ENCODE results near the gene SMARCC2. TPM values are rescaled to one million over a fixed set of nuclear protein-coding genes. Genes with fewer than 3 reads are reported as not detected.

The SMARCC2 gene
- total RNA-seq, 1 experiment from 2014 or later = 129 TPM

- H3K4me3 ChIP-seq (ENCODE audit: low read depth in 2 of 2, low read length in 2 of 2) = peak overlapping the region in 1 of 2 experiments; percentile 66; a peak in 1 of 4 replicates
These were observed 35.6 kb downstream of the SMARCC2 start for GRCh38 chr12:56153678-56154065.

GRCh38 chr12:56152756-56153677 is 36.3 kb downstream of the SMARCC2 start:
- peak overlapping the region; percentile 93 for H3K27ac ChIP-seq (ENCODE audit: low read length)
- DNase-seq (ENCODE audit: low read depth, low spot score) (no peak), ATAC-seq (no peak)
- intact Hi-C loops (cut with micrococcal nuclease; ENCODE audit: unreplicated experiment) = no loop called here
- POLR2A ChIA-PET = no interaction called here
- H3K27me3 ChIP-seq (ENCODE audit: control insufficient read depth, insufficient read depth, low read length) = no peaks in the 10 kb centered on the region
- in situ Hi-C loops (cut with HindIII; ENCODE audit: low pct_unique_long_range_greater_than_20kb, low sequenced_read_pairs) = no loop called here
- H3K9me3 ChIP-seq (ENCODE audit: control insufficient read depth, insufficient read depth, low read depth, low read length) = no peaks in the 10 kb centered on the region
- peaks cover 3% of the 10 kb centered on the region; the same call in 1 of the 2 replicates for H3K36me3 ChIP-seq (ENCODE audit: control insufficient read depth, insufficient read depth, low read length)
- H3K4me1 ChIP-seq (ENCODE audit: control insufficient read depth, insufficient read depth, low read length) = peaks cover 28% of the 10 kb centered on the region
- CTCF ChIA-PET = no interaction called here
- H3K4me3 ChIP-seq (ENCODE audit: low read depth in 2 of 2, low read length in 2 of 2) = peak overlapping the region; percentile 66
- TSS peak; percentile 80 for BruUV-seq (replicated peaks)
- TF ChIP-seq SIN3A (IDR thresholded peaks at IDR 0.05; ENCODE audit: borderline replicate concordance, insufficient read depth, low read depth, low read length) (no peak), CTCF (IDR thresholded peaks at IDR 0.05) (no peak), POLR2AphosphoS5 (IDR thresholded peaks at IDR 0.05; ENCODE audit: low read depth, low read length) (no peak), TCF7L2 (IDR thresholded peaks at IDR 0.05; ENCODE audit: low read depth, low read length) (no peak)

More at GRCh38 chr12:56153678-56154065, 35.6 kb downstream of the SMARCC2 start:
- intact Hi-C loops (cut with micrococcal nuclease; ENCODE audit: unreplicated experiment) (no loop called here), in situ Hi-C loops (cut with HindIII; ENCODE audit: low pct_unique_long_range_greater_than_20kb, low sequenced_read_pairs) (no loop called here)
- BruUV-seq (replicated peaks) = no TSS peak
- TF ChIP-seq REST (IDR thresholded peaks at IDR 0.05; ENCODE audit: insufficient read depth in 1 of 2, low read depth in 2 of 2, low read length in 1 of 2) (no peak), POLR2AphosphoS5 (IDR thresholded peaks at IDR 0.05; ENCODE audit: low read depth, low read length) (no peak), CTCF (IDR thresholded peaks at IDR 0.05) (no peak), SIN3A (IDR thresholded peaks at IDR 0.05; ENCODE audit: borderline replicate concordance, insufficient read depth, low read depth, low read length) (no peak), TCF7L2 (IDR thresholded peaks at IDR 0.05; ENCODE audit: low read depth, low read length) (no peak)
- Histone ChIP-seq H3K27me3 (ENCODE audit: control insufficient read depth, insufficient read depth, low read length) (no peaks in the 10 kb centered on the region), H3K9me3 (ENCODE audit: control insufficient read depth, insufficient read depth, low read depth, low read length) (no peaks in the 10 kb centered on the region), H3K27ac (ENCODE audit: low read length) (peak overlapping the region; percentile 93), H3K36me3 (ENCODE audit: control insufficient read depth, insufficient read depth, low read length) (peaks cover 5% of the 10 kb centered on the region; the same call in 1 of the 2 replicates), H3K4me1 (ENCODE audit: control insufficient read depth, insufficient read depth, low read length) (peaks cover 28% of the 10 kb centered on the region)
- ATAC-seq (no peak), DNase-seq (ENCODE audit: low read depth, low spot score) (no peak)
- CTCF ChIA-PET = no interaction called here
- POLR2A ChIA-PET = no interaction called here

Measured in Panc1 (cell line).